SK-N-MC (cell line): ENCODE results near the gene ZNF93.
"Not testable (repeated sequence)": the region's sequence is repeated elsewhere in the genome, so short reads cannot be mapped to it uniquely, and the experiment has no call there.

Source experiments
- EZH2 ChIP-seq: fragments of 200-600 bp; sonication (generic); IDR thresholded peaks from one replicate; pipeline ENCODE4 v1.6.1; 2017; ENCODE audit warnings: antibody characterized with exemption
- FOXP2 ChIP-seq: optimal IDR thresholded peaks from 2 replicates; pipeline ENCODE3; 2011; ENCODE audit warnings: mild to moderate bottlenecking, moderate library complexity; ENCODE audit not compliant: insufficient read depth; ENCODE audit errors: extremely low read length, control extremely low read depth
- POLR2AphosphoS5 ChIP-seq: IDR thresholded peaks from 2 replicates; pipeline ENCODE4 v1.6.1; 2012; ENCODE audit warnings: mild to moderate bottlenecking, low read depth, low read length, borderline replicate concordance

- TF ChIP-seq POLR2AphosphoS5, EZH2, FOXP2: not testable (repeated sequence)
Observed at GRCh38 chr19:19957766-19958165, 57.0 kb downstream of the ZNF93 start.
